22Rv1 (cell line): ENCODE data around the gene PDCD5.

Source experiments
- H3K27ac ChIP-seq: fragments of 450-650 bp; 2 replicates; pipeline ENCODE4 v1.5.1; 2017
- CTCF ChIP-seq: fragments of 450-650 bp; IDR thresholded peaks from 2 replicates; pipeline ENCODE4 v1.5.1; 2017; ENCODE audit warnings: mild to moderate bottlenecking
- ZFX ChIP-seq: fragments of 450-650 bp; IDR thresholded peaks from 2 replicates; pipeline ENCODE4 v1.6.1; 2017; ENCODE audit warnings: antibody characterized with exemption, borderline replicate concordance

The PDCD5 gene

DNA sequence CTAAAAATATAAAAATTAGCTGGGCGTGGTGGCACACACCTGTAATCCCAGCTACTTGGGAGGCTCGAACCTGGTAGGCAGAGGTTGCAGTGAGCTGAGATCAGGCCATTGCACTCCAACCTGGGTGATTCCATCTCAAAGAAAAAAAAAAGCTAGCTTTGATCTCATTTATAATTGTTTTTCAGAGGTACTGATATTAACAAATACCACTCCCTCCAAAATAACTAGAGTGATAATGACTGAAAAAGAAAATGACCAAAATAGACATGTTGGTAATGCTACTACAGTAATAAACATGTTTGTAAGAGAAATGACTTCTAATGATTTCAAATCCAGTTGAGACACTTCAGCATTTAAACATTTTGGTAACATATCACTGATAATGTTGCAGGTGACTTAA is 13.0 kb downstream of the PDCD5 start:
- no peak overlapping the region for H3K27ac ChIP-seq
- TF ChIP-seq ZFX (no peak), CTCF (no peak)

GRCh38 chr19:32595491-32595890 is 14.5 kb downstream of the PDCD5 start:
- no peak for TF ChIP-seq ZFX
- H3K27ac ChIP-seq, result no peak overlapping the region

DNA sequence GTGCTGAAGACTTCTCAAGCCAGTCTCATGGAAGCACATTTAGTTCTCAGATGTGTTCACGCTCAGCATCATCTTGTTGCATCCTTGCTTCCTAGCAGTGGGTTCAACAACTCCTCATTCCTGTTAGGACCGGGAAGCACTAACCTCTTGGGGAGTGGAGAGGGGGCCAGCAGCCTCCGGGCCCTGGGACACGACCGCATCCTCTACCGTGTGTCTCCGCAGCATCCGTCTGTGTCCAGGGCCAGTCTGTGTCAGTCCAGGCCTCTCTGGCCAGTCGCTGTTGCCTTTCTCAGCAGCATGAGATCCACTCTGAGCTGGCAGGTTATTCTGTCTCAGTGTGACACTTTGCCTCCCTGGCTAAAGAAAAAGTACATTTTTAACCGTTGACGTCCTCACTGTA is 17.0 kb downstream of the PDCD5 start:
- TF ChIP-seq CTCF (no peak), ZFX (no peak)
- H3K27ac ChIP-seq, result no peak overlapping the region

DNA sequence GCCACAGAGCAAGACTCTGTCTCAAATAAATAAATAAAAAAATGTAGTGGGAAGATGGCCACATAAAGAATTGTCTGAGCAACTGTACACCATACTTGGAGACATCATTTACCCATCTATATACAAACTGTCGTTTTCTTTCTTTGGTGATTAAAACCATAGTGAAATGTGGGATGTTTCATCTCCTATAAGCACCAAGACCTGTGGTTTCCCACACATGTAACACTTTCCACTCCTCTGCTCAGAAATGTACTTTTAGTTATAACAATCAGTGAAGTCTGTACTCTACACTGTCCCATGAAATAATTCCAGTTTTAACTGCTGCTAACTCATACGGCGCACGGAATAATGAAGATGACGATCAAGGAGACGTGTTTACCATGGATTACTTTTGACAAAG is 18.3 kb downstream of the PDCD5 start:
- TF ChIP-seq ZFX, result no peak
- no peak for TF ChIP-seq CTCF

GRCh38 chr19:32599736-32600157 is 18.8 kb downstream of the PDCD5 start:
- no peak overlapping the region for H3K27ac ChIP-seq
- TF ChIP-seq CTCF (peak; percentile 87), ZFX (no peak)

More for the DNA sequence above, 18.3 kb downstream of the PDCD5 start:
- no peak overlapping the region for H3K27ac ChIP-seq

DNA sequence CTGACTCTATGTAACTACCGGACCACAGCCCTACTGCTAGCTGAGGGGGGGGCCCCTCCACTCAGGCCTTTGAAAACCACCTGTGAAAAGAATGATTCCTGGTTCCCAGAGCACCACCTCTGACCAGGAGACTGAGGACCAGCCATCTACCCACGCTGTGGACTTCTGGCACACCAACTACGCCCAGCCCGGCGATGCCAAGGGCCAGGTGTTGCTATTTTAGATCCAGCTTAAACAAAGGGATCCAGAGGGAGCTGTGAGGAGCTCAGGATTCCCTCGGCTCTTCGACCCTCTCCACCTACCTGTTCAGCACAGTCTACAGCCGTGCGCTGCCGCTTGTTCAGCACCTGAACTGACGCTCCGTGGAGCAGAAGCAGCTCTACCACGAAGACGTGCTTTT is 23.0 kb downstream of the PDCD5 start:
- TF ChIP-seq CTCF, result no peak
- TF ChIP-seq ZFX, result no peak

DNA sequence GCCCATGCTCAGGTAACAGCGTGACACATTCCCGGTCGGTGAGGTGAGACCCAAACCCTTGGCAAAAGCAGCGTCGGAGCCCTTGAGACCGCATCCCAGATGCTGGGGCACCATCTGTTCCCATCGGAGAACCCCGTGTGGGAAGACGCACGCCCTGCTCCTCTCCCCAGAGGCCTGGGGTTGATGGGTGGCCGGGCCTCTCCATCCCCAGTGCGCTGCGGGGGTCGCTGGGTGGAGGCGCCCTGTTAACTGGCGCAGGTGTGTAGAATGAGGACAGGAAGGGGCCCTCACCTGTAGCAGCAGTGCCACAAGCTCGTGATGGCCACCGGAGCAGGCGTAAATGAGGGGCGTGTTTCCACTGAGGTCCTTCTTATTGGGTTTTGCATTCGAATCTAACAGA is 24.6 kb downstream of the PDCD5 start:
- no peak for TF ChIP-seq CTCF
- no peak for TF ChIP-seq ZFX
- no peak overlapping the region for H3K27ac ChIP-seq

More for the DNA sequence above, 23.0 kb downstream of the PDCD5 start:
- H3K27ac ChIP-seq, result no peak overlapping the region

DNA sequence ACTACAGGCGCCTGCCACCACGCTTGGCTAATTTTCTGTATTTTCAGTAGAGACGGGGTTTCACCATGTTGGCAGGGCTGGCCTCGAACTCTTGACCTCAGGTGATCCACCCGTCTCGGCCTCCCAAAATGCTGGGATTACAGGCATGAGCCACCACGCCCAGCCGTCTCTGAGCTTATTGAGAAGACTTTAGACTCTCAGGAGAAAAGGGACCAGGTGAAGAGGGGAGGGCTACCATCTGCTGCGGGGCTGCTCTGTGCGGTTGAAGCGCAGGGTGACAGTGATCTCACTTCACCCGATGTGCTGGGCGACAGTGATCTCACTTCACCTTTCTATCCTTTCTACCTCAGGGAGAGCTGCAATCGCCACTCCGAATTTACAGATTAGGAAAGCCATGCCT is 25.3 kb downstream of the PDCD5 start:
- H3K27ac ChIP-seq, result no peak overlapping the region
- TF ChIP-seq ZFX (no peak), CTCF (no peak)
